Measurements from ENCODE around the gene CKAP4. TPM values are rescaled to one million over a fixed set of nuclear protein-coding genes. Genes with fewer than 3 reads are reported as not detected.

The CKAP4 gene
- total RNA-seq, 1 donor from 2014 or later = 175 TPM

DNA sequence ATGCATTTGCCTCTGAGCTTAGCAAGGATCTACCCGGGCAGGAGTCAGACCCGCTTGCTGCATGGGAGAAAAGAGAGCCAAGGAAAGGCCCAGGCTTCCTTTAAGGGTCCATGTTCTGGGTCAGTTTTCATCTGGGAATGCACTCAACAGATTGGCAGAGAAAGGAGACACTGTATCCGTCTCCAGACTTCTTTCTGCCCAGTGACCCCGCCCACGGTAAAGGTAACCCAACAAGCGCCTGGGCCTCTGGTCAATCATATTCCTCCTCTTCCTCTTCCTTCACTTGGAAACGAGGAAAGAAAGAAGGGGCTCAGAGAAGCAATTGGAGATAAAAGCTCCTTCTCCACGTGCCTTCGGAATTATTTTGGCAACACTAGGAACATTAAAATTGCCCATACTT, 27.6 kb upstream of the CKAP4 start:
- DNase-seq (ENCODE audit: low read depth, low spot score) = no peak

DNA sequence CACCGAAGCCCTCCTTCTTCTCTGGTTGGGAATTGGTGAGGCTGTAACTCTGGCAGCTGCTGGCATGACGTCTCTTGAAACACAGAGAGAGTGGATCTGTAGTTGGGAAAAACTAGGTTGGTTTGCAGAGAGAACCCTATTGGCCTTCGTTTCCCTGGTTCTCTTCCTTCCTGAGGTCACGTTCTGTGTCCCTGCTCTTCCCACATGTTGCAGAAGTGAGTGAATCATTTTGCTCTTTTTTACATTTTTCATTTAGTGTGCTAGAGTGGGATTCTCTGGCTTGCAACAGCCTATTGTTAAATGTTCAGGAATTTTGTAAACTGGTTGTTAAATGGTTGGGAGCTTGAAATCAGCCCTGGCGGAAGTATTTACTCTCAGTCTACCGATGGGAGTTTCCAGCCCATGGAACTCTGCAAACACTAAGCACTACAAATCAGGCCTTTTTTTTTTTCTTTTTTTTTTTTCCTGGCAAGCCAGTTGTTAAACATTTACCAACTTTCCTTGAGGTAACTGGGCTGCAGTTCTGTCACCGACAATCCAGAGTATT, 26.8 kb upstream of the CKAP4 start:
- DNase-seq (ENCODE audit: low read depth, low spot score) = no peak

DNA sequence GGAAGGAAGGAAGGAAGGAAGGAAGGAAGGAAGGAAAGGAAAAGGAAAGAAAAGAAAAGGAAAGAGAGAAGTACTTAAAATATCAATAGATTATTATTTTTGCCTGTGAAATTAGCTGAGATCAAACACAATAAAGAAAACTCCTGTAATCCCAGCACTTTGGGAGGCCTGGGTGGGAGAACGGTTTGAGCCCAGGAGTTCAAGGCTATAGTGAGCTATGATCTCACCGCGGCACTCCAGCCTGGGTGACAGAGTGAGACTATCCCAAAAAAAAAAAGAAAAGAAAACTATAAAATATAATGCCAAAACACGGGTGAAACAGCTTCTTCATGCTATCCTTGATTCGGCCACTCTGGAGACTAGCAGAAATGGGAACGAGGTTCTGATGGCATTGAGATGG, 26.2 kb upstream of the CKAP4 start:
- DNase-seq (ENCODE audit: low read depth, low spot score) = no peak

DNA sequence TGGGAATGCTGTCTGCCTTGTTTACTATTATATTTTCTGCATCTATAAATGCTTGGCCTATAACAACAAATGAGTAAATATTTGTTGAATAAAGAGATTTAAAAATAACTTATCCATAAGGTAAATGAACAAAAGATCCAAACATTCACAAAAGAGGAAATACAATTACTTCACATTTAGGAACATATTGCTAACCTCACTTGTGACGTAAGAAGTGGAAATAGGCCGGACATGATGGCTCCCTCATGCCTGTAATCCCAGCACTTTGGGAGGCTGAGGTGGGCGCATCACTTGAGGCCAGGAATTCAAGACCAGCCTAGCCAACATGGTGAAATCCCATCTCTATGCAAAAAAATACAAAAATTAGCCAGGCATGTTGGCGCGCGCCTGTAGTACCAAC, 25.7 kb upstream of the CKAP4 start:
- DNase-seq (ENCODE audit: low read depth, low spot score) = no peak

DNA sequence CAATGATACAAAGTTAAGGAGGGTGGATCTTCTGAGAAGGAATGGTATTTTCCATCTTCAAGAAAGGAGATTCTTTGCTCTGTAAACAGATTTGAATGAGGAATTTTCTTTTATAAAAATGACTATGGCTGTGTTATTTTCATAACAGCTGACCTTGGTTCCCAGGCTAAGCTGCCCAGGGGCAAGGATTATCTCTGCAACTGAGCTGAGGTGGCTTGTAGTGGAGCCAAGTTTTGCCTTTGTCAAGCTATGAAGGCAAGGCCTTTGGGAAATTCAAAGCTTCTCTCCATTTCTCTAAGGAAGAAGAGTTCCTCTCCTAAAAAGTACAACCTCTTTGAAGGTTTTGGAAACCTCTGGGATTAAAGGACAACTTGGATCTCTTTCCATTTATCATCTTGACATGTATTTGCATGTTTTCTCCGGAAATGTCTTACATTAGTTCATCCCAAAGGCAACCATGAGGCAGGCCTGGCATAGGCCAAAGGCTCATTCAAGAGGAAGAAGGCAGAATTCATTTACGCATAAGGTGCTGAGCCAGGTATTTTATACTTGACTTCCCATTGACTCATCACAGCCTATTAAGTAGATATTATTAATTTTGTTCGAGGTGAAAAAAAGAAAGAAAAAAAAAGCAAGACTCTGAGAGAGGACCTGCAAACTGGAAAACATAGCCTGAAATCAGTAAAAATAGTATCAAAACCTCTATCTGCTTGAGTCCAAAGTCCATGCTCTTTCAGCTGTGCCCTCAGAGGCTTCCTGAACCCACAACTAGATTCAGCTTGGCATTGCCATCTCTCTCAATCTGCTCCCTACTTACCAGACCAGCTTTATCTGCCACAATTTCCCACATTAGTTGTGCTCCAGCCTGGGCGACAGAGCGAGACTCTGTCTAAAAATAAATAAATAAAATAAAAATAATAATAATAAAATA, 24.0 kb upstream of the CKAP4 start:
- no peak for DNase-seq (ENCODE audit: low read depth, low spot score)

DNA sequence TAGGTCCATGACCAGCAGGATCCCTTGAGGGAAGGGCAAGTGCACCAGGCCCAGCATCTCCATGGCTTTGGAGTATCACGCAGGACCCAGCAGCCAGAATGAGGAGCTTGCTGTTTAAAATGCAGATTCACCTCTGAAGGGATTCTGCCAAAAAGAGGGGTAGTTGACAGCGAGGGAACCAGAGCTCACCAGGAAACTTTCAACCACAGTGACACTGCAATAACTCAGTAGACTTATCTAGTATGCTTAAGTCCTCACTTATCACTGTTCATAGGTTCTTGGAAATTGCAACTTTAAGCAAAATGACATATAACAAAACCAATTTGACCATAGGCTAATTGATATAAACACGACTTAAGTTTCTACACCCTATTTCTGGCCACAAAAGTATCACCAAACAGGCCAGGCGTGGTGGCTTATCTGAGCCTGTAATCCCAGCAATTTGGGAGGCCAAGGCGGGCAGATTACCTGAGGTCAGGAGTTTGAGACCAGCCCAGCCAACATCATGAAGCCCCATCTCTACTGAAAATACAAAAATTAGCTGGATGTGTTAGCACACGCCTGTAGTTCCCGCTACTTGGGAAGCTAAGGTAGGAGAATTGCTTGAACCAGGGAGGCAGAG, 21.4 kb upstream of the CKAP4 start:
- no peak for DNase-seq (ENCODE audit: low read depth, low spot score)

DNA sequence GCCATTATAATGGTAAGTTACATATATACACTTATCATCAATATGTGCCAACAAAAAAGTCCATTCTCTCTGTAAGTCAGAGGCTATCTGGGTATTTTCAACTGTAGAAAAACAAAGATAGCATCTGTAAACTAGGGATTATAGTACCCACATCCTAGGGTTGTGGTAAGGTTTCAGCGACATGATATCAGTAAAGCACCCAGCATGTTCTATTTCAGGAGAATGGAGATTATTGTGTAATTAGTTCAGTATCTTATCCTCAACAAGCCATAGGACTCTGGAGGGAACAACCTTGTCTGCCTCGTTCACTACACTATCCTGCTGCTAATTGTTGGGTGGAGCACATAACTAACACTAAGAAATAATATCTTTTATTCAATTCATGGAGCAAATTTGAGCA, 19.7 kb upstream of the CKAP4 start:
- DNase-seq (ENCODE audit: low read depth, low spot score) = no peak

DNA sequence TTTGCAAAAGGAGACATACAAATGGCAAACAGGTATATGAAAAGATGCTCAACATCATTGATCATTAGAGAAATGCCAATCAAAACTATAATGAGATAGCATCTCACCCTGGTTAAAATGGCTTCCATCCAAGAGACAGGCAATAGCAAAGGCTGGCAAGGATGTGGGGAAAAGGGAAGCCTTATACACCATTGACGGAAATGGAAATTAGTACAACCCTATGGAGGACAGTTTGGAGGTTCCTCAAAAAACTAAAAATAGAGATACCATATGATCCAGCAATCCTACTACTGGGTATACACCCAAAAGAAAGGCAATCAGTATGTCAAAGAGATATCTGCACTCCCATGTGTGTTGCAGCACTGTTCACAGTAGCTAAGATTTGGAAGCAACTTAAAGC, 17.3 kb upstream of the CKAP4 start:
- no peak for DNase-seq (ENCODE audit: low read depth, low spot score)

DNA sequence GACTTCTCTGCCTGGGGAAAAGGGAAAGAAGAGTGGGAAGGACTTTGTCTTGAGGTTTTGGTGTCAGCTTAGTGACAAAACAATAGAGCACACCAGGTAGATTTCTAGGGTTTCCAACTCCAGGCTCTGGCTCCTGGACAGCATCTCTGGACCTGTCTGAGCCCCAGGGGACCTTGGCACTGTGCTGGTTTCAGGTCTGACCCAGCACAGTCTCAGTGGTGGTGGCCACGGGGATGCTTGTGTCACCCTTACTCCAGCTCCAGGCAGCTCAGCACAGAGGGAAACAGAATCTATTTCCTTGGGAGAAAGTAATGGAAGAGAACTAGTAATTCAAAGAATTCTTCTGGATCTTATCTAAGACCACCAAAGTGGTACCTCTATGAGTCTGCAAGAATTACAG, 11.1 kb upstream of the CKAP4 start:
- DNase-seq (ENCODE audit: low read depth, low spot score) = no peak

DNA sequence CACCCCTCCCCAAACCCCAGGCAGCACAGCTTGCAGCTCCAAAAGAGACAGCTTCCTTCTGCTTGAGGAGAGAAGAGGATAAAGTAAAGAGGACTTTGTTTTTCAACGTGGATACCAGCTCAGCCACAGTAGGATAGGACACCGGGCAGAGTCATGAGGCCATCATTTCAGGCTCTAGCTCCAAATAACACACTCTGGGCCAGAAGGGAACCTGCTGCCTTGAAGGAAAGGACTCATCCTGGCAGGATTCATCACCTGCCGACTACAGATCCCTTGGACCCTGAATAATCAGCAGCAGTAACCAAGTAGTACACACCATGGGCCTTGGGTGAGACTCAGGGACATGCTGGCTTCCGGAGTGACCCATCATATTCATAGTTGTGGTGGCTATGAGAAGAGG, 10.4 kb upstream of the CKAP4 start:
- DNase-seq (ENCODE audit: low read depth, low spot score) = no peak

DNA sequence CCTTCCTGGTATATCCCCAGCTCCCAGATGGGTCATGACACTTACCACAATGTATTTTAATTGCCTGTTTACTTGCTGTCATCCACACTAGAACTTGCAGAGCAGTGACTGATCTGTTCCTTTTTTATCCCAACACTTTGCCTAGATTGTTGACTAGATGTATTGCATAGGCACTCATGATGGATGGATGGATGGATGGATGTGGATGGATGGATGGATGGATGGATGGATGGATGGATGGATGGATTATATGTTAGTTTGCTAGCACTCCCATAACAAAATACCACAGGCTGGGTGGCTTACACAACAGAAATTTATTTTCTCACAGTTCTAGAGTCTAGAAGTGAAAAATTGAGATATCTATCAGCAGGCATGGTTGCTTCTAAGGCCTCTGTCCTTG, 8.7 kb upstream of the CKAP4 start:
- no peak for DNase-seq (ENCODE audit: low read depth, low spot score)

DNA sequence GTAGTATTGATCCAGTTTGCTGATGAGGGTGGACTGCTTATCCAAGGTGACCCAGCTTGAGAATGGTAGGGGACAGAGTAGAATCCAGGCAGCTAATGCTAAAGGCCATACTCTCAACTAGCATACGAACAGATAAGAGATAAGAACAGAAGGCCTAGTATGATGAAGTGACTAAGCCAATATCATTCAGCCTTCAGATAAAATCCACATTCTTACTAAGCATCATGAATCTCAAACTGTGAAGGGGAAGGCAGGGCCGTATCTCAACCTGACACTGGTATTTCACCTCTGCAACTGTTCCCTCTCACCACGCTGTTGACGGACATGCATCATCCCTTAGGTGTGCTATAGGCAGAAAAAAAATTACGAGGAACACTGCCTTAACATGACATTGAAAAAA, 8.1 kb upstream of the CKAP4 start:
- no peak for DNase-seq (ENCODE audit: low read depth, low spot score)

DNA sequence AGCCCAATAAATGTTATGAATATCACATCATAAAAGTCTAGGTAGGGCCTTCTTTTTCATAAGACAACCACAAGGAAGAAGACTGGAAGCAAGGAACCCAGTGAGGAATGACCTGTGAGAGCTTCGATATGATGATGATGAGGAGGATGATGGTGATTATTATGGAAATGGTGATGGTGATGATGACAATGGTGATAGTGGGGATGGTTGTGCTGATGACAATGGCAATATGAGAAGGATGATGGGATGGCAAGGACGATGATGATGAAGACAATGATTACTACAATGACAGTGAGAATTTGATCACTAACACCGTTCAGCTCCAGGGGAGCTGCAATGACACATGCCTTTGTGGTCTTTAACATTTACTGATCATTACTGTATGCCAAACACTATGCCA, 7.7 kb upstream of the CKAP4 start:
- no peak for DNase-seq (ENCODE audit: low read depth, low spot score)

DNA sequence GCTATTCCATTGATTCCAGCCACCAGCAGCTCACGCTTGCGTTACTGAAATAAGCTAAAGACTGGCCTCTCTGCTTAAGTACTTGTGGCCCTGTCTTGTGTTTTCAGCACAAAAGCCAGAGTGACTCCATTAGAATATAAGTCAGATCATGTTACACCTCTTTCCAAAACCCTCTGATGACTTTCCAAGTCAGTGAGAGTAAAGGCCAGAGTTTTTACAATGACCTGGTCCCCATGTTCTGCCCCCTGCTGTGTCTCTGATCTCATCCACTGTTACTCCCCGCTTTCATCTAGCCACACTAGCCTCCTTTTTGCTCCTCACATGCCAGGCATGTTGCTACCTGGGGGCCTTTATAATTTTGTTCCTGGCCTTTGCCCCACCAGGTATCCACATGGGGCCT, 6.9 kb upstream of the CKAP4 start:
- DNase-seq (ENCODE audit: low read depth, low spot score) = no peak

DNA sequence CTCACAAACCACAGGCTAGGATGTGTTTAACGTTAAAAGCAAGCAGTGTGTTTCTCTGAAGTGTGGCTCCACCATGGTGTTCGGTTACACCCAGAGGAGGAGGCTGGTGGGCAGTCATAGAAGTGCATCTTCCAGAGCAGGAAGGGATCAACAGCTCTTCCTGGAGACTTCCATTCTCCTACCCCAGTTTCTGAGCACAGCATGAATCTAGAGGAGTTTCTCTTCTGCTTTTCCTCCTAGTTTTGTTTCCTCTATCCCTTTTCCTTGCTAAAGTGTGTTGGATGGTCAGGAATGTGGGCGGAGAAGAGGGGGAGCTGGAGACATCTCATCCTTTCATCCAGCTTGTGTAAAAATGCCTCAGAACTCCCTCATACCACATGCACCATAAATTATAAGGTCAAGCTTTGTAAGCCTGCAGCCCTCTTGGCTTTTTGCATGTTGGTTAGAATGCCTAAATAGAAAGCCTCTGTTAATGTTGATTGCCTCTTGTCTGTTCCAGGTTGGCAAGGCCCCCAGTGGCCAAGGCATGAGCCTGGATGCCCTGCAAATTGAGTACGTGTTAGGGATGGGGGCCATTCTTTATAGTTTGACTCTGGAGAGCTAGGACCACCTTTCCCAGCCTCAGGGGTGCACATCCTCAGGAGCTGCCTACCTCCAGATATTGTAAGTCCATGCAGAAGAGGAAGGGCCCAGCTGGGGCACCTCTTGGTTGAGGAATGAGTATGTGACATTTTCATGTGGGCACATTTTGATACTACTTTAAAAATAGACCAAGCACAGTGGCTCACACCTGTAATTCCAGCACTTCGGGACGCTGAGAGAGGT, 4.0 kb upstream of the CKAP4 start:
- DNase-seq (ENCODE audit: low read depth, low spot score) = no peak

DNA sequence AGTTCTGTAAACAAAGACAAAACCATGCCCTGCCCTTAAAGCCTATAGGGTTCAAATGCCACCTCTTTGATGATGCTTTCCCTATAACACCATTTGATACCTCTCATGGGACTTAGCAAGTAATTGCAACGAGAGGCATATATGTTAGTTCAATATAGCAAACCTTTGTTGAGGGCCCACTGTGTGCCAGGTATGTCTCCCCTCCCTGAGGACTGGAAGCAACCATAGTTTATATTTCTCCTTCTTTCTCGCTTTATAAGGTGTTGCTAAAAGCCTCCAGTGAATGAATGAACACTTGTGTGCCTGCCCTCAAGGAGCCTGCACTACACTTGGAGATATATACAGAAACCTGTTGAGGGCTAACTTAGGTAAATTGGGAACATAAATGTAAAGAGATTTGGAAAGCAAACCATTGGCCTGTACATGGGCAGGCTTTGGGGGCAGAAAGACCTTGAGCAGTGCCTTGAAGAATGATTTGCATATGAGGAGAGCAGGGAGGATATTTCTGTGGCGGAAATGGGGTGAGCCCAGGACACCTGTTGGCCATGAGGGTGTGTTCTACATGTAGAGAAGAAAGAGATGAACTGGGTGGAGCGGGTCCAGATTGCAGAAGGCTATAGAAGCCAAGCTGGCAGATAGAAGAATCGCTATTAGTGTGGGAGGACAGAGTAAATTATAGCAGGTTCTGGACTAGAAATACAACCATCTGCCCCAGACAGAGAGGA, 1.8 kb upstream of the CKAP4 start:
- DNase-seq (ENCODE audit: low read depth, low spot score) = no peak

DNA sequence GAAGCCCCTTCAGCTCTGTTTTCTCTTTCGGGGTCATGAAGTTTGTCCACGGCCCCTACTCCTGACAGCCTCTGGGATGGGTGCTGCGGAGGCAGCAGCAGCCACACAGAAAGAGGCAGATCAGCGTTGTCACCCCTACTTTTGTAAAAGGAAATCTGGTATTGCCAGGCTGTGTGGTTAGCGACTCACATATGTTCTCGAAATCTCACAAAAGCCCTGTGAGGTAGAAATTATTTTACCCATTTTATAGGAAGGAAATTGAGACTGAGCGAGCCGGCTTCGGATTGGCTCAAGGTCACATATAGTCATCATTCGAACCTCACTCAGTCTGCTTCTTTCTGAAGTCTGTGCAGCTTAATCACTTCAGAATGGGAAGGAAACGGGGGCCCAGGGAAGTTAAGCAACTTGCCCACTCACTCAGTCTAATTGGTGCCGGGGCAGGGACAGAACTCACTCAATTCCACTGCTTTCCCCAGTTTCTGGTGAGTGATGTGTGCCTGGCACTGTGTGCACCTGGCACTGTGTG, 1.1 kb upstream of the CKAP4 start:
- no peak for DNase-seq (ENCODE audit: low read depth, low spot score)

DNA sequence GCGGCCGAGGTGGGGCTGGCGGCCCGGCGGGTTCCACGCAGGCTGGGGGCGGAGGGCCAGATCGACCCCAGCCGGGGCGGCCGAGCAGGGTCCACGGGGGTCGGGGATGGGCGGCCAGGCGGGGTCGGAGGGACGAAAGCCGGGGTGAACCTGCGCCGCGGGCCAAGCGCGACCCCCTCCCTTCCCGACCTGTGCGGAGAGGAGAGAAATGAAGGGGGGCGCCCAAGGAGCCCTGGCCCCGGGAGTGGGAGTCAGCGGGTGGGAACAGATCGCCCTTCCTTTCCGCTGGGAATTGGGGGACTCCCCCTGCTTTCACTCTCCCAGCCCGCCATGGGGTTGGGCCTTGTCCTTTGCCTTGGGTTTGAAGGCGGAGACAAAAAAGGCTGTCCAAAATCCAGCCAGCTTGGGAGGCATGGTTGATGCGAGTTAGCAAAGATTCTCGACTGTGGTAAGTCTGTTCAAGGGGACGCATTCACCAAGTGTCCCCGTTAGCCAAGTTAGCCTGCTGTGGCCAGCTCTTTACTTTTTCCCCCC, 559 bp upstream of the CKAP4 start:
- DNase-seq (ENCODE audit: low read depth, low spot score) = no peak

DNA sequence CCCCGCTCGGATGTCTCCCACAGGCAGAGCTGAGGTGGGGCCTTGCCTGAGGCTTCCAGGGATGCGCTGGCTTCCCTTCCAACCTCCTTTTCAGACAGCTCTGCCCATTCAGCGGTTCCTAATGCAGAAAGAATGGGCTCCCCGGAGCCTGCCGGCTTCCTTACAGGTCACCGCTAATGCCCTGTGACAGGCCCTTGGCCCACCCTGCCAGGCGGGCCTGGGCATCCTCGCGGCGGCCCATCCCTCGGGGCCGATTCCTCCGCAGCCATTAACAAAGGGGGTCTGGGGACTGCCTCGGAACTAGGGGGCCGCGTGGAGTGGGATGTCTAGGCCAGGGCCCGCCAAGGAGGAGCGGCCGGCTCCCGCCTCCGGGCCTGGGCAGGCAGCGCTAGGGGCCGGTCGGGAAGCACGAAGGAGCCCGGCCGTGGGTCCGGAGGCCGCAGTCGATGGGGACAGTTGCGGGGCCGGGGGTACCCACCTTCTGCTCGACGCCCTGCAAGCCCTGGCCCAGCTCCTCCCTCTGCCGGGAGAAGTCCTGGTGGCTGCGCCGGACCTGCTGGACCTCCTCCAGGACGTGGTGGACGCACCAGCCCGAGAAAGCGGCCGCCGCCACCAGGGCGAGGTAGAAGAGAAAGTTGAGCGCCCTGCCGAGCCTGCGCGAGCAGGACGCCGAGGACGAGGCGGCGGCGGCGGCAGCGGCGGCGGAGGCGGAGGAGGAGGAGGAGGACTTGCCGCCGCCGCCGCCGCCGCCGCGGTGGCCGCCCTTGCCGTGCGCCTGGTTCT, 738 bp downstream of the CKAP4 start:
- DNase-seq (ENCODE audit: low read depth, low spot score) = no peak

DNA sequence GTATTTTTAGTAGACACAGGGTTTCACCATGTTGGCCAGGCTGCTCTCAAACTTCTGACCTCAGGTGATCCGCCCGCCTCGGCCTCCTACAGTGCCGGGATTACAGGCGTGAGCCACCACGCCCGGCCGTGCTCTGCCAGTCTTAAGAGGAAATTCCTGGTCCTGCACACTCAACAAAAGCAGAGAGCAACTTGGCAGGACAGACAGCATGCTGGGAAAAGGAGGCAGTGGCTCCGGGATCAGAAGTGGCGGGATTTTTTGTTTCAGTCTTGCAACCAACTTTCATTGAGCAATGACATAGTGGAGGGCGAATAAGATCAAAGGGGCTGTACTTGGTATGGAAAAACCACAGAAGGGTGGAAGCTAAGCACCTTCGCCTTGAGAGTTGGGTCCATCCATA, 2.1 kb downstream of the CKAP4 start:
- DNase-seq (ENCODE audit: low read depth, low spot score) = peak; percentile 61

Data from pulmonary artery endothelial cell (primary cell).